Spleen (tissue), 7 donors: ENCODE data around the gene NLGN1.

Source experiments
- CTCF ChIP-seq, 11 experiments: fragments of 200-600 bp in 7 of 11; fragments of 450-650 bp in 4 of 11; sonication (generic) in 4 of 11; IDR thresholded peaks in 8 of 11; conservative IDR thresholded peaks in 3 of 11; 1 replicate in 7 of 11; 2 replicates in 4 of 11; pipeline versions ENCODE4 v1.4.0 to v1.8.0; 2016 to 2021; ENCODE audit warnings: antibody characterized with exemption in 11 of 11, inconsistent platforms in 4 of 11, mild to moderate bottlenecking in 1 of 11
- POLR2A ChIP-seq, 3 donors: fragments of 450-650 bp; IDR thresholded peaks; one replicate each; pipeline ENCODE4 v1.5.1; 2017; ENCODE audit warnings: antibody characterized with exemption in 3 of 3, mild to moderate bottlenecking in 1 of 3
- donor health status: DM: no; HTN: no; CAD: no; lungs with moderate emphysema.
- donor health status: DM: no; HTN: no; CAD: no.
- donor health status: DM: no; HTN: no; CAD: no.

- TF ChIP-seq POLR2A (IDR thresholded peaks at IDR 0.05), result no peak
- TF ChIP-seq CTCF (IDR thresholded peaks at IDR 0.05 in 8 of 11, conservative IDR thresholded peaks at IDR 0.05 in 3 of 11), result no peak
These were observed 347.4 kb downstream of the NLGN1 start for GRCh38 chr3:173744895-173745294.
